Kidney tubule cell (primary cell): ENCODE results near the gene HOXD9.

Source experiments
- DNase-seq: peaks from one replicate; pipeline ENCODE4 v3.0.0-alpha.2; 2018; ENCODE audit warnings: low spot score

The HOXD9 gene

GRCh38 chr2:176098366-176099158 is 24.0 kb upstream of the HOXD9 start:
- no peak for DNase-seq

DNA sequence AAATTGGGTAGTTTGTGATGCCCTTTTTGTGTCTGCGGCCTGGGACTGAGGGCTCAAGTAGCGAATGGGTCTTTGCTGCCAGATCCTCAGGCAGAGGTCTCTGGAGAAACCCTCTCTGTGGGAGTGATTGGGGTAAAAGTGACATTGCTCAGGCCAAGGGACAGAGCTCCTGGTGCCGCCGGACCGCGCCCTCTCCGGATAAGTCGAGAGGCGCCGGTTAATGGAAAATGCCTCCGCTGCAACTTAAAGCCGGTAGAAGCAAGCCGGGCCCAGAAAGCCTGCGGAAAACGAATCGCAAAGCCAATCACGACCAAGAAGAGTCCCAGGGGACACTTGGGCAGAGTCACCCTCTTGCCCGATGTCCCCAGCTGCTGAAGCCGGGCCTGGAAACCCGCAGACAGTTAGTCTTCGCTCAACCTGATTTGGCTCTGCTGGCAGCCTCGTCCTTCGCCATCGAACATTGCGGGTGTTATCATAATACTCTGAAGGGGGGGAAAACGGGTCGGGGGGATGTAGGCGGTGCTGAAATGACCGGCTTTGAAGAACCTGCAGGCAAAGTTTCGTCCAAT is 23.3 kb upstream of the HOXD9 start:
- no peak for DNase-seq

DNA sequence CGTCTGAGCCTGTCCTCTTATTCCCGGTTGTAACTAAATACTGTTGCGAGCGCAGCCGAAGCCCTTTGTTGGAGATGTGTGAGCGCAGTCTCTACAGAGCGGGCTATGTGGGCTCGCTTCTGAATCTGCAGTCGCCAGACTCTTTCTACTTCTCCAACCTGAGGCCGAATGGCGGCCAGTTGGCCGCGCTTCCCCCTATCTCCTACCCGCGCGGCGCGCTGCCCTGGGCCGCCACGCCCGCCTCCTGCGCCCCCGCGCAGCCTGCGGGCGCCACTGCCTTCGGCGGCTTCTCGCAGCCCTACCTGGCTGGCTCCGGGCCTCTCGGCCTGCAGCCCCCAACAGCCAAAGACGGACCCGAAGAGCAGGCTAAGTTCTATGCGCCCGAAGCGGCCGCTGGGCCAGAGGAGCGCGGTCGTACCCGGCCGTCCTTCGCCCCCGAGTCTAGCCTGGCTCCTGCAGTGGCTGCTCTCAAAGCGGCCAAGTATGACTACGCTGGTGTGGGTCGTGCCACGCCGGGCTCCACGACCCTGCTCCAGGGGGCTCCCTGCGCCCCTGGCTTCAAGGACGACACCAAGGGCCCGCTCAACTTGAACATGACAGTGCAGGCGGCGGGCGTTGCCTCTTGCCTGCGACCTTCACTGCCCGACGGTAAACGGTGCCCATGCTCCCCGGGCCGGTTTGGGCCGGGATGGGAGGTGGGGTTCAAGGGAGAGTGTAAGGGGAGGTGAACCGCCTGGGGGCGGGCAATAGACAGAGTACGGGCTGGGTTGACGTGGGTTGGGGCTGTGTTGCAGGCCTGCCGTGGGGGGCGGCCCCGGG is 22.6 kb upstream of the HOXD9 start, which contains the start of gene HOXD12:
Gene HOXD12 (plus strand): TSS at position 68 of the 819 bp plus-strand sequence. CDS start 7 bp downstream, at position 75.
- no peak for DNase-seq

GRCh38 chr2:176100547-176101140 is 21.9 kb upstream of the HOXD9 start:
- DNase-seq = no peak

DNA sequence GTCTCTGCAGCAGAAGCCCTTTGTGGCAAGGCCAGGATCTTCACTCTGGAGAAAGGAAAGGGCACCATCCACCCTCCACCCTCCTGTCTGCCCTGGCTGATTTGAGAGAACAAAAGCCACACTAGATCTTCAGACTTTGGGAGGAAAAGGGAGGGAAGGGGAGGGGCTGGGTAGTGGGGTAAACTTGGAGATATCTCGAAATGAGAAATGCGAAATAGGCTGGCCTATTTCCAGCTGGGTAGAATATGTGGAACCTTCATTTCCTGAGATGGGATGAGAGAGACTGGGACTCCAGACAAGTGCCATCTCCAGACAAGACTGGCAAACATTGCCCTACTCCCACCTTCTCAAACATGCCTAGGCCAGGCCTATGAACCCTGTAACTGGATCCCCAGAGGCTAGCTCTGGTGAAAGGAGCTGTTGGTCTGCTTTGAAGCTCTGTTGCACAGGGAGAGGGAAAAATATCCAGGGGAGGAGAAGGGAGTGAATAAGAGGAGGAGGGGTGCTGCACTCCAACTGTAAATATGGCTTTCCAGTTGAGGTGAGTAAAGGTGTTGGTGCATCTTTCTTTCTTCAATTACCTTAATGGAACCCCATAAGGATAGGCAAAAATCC is 21.2 kb upstream of the HOXD9 start:
- no peak for DNase-seq

GRCh38 chr2:176101842-176102241 is 20.7 kb upstream of the HOXD9 start:
- DNase-seq = no peak

GRCh38 chr2:176102309-176102866 is 20.1 kb upstream of the HOXD9 start:
- DNase-seq = no peak

DNA sequence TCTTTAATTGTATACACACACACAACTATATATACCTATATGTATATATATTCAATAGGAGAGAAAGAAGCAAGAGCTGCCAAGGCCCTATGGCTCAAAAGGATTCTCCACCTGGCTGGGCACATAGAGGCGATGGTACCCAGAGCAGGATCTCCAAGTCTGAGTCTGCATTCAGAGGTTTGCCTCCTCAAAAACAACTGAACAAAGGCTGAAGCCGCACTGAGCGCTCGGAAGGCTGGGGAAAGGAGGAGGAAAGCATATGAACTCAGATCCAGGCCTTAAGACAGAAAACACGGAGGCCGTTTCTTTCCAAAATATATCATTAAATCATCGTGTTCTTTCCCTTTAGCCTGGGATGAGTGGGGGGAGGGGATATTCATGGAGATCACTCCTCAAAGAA is 19.3 kb upstream of the HOXD9 start:
- no peak for DNase-seq

GRCh38 chr2:176103742-176104315 is 18.7 kb upstream of the HOXD9 start:
- DNase-seq = no peak

DNA sequence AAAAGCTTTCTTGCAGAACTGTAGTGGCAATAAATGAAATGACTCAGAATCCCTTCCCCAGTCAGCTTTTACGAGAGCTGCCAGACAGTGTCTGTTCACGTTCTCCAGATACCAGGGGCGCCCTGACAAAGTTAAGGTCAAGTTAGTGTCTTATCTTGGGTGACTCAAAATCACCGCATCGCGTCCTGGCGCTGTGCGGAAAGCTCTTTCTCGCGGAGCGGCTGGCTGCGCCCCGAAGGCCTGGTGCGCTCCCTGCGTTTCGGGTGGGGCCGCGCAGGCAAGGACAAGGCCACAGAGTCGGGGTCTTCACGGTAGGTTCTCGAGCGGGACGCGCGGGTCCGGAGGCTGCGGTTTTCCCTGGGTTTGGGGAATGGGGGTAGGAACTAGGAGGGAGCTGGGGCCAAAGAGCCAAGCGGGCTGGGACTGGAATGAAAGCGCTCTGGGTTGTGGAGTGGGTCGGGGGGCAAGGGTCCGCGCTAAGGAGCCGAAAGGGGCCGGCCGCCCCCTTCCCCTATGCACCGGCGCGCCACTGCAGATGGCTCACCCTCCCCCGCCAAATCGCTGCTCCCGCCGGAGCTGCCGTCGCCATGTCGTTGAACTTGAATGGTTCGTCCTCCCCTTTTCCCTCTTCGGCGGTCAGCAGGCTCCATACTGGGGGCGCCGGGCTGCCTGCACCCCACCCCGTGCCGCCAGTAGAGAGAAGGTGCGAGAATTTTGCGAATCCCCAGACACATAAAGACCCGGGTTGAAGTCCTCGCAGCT is 18.0 kb upstream of the HOXD9 start:
- peak; percentile 74 for DNase-seq

DNA sequence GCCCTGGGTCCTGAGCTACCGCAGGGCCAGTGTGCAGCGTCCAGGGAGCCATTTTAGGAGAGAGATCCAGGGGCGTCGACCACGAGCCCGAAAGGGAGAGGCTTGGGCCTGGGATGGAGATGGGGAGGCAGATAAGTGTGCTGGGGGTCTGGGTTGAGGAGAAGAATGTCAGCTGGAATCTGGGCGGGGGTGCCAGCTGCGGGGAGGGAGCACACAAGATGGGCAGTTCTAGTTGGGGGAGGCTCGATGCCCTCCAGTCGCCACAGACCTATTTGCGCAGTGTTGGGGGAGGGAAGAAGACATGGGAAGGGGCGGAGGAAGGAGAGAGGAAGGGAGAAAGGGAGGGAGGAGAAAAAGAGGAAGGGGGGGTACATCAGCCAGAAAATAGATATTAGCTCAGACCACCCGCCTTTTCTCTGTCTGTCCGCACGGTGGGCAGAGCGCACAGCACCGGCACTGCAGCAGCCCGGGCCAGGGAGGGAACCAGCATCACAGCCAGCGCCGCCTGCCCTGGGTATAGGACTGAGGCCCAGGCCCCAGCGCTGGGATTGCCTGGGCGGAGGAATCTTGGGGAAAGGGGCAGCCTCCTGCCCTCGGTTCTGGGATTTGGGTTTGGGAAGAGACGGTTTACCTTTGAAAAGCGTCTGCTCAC is 17.3 kb upstream of the HOXD9 start:
- DNase-seq = no peak

- DNase-seq = no peak
These were observed 16.6 kb upstream of the HOXD9 start for GRCh38 chr2:176105730-176106580.

DNA sequence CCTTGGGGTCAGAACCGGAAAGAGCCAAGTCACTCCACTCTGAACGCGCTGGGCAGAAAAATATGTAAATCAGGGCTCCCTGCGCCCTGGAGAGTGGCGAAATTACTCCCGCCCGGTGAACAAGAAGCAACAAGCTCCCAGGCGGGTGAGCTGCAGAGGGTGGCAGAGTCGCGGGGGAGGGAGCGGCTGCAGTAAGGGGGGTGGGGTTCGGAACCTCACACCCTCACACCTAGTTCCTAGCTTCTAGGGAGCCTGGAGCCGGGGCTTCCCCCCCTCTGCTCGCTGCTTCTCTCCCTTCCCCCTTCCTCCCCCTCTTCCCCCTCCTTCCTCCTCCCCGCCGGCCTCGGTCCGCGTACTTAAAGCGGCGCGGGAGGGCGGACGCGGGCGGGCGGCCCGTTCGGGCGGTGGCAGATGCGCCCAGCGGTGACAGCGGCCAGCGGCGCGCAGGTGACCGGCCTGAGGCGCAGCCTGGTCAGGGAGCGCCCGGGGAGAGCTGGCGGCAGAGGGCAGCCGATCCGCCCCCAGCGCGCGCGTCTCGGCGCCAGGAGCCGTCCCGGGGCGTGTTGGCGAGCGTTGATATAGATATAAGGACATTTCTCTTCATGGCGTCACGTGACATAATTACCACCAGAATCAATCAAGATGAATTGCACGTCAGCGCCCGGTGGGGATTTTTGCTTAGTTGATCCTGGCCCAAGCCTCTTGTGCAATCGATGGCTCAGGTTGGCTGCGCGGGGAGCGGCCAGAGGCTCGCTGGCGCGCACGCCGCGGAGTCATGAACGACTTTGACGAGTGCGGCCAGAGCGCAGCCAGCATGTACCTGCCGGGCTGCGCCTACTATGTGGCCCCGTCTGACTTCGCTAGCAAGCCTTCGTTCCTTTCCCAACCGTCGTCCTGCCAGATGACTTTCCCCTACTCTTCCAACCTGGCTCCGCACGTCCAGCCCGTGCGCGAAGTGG is 15.7 kb upstream of the HOXD9 start, which contains the start of gene HOXD11:
Gene HOXD11 (plus strand): TSS at position 700 of the 959 bp plus-strand sequence. CDS start 76 bp downstream, at position 776.
- DNase-seq = peak; percentile 65

- DNase-seq = no peak
These were observed 14.8 kb upstream of the HOXD9 start for GRCh38 chr2:176107731-176108181.

GRCh38 chr2:176109192-176109901 is 13.2 kb upstream of the HOXD9 start:
- DNase-seq = no peak

DNA sequence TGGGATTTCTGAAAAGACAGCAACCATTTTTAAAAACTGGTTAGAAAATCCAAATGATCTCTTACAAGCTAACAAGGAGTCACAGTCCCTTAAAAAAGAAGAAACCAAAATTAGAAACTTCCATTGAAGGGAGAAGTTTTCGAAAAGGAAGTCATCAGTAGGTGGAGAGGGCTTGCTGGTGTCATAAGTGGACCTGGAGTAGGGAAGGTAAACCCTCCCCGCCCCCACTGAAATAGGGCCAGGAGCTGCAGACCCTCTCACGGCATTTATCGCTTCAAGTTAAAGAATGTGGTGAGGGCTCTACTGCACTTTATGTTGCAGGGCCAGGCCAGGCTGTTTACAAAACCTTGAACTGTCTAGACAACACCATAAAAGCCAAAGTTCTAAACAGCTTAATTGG is 12.6 kb upstream of the HOXD9 start:
- no peak for DNase-seq
